GM18519 (cell line): Measurements from ENCODE around the gene PPM1K.
"Not testable (repeated sequence)": the region's sequence is repeated elsewhere in the genome, so short reads cannot be mapped to it uniquely, and the experiment has no call there.

Experiments
- ATAC-seq: cut with Tn5 transposase; IDR thresholded peaks from one replicate; pipeline ENCODE4 v1.9.1; 2021; ENCODE audit warnings: mild to moderate bottlenecking, moderate library complexity; ENCODE audit not compliant: unreplicated experiment, low FRiP score

PPM1K gene

DNA sequence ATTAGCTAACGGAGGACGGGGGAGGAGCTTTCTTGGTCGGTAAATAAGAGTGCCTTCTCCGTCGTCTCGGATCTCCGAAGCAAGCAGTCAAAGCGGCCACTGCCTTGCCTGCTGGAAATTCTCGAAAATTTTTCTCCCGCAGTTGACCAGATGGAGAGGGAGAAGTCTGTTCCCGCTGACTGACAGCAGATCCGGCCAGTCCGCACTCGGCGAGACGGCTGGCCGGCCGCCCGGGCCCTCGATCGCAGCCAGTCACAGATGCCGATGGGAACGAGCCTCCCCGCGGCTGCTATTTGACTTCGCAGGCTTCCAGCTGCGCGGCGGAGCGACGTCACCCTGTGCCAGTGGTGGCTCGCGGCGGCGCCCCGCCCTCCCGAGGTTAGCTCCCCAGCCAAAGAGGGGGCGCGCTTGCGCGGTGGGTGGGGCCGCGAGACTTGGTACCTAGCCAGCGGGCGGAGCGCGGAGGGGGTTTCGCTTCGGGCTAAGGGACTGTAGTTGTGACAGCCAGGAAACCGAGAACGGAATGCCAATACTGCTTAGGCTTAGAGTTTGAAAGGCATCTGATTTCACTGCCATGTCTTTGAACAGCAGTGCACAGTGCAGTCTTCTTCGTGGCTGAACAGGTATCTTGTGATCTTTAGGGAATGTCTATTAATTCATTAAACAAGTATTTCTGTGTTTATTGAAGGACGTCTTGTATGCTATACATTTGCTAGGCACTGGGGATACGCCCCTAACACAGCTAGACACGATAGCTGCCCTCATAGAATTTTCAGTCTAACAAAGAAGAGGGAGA, at the start of gene PPM1K:
Gene PPM1K, minus strand, starts transcription at position 123 of the 796 bp plus-strand sequence. CDS start 5,978 bp downstream, outside the sequence.
- ATAC-seq: peak; percentile 81

DNA sequence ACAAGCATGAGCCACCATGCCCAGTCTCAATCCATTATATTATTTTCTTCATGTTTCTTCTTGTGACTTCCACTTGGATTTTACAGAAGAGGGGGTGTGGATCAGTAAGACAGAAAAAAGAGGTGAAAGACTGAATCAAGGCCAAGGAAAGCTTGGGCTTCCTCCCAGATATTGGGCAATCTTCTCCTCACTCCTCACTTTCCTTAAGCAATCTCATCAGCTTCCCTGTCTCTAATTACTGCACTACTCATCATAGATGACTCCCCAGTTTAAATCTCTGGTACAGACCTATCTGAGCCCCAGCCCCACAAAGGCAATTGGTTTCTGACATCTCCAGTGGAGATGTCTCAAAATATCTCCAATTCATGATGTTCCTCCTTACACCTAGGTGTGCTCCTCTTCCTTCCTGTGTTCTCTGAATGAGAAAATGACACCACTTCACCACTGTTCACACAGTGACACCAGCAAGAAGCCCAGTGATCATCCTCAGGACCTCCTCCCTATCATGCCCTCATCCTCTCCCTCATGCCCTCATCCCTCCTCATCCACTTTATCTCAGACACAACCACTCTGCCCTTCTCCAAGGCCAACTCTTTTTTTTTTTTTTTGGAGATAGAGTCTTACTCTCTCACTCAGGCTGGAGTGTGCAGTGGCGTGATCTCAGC, 49.5 kb upstream of the PPM1K start:
- ATAC-seq: no peak

DNA sequence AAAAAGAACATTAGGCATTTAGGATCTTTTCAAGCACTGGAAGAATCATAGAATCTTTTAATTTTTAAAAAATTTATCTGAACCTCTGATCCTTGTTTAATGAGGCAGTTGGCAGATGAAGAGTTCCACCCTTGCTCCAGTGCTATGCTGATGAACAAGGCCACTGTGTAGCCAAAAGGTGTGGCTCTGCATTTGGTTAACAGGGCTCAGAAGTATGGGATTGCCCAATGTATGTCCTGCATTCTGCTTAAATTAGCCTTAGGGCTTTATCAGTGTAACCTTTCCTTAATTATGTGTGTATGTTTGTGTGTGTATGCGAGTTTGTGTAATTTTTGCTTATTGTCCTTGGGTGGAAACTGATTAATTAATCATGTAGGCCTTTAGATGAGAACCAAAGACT, 43.3 kb upstream of the PPM1K start:
- no peak for ATAC-seq

DNA sequence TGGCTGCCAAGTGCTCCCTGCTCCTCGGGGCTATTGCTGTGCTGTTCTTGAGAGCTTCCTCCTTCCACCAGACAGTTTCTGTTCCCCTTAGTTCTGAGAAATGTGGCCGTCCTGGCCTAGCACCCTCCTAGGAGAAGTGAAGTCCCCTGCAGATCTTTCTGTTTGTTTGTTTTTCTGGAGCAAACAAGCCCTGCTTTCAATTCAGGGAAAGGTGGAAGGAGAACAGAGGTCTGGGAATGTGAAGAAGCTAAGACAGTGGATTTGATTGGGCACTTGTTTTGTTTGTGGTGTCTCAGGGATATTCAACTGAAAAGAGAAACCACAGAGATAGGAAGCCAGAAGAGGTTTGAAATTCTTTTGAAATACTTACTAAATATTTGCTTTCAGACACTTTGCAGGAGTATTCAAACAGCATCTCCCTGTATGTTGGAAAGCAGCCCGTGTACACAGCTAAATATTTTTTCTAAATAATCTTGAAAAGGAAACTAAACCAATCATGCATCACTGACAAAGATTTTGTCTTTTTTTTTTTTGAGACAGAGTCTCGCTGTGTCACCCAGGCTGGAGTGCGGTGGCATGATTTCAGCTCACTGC, 36.5 kb upstream of the PPM1K start:
- peak; percentile 95 for ATAC-seq

DNA sequence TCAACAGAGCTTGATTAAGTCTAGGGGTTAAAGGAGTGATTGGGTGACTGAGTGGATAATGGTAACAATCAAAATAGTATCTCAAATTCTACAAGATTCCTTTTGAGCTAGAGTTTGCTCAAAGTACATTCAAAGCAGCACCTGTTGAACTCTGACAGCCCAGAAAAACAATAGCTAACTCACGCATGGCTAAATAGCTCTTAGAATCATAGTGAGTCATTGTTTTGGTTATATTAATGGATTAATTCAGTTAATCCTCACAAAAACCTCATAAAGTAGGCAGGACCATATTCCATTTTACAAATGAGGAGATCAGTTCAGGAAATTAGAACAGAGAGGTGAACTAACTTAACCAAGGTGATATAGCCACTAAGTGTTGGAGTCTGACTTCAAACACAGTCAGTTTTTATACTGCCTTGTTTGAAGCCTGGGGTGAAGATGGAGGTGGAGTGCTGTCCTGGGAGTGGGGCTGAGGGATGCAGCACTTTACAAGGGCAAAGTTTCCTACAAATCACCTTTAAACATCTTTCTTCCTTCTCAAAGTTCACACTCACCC, 35.9 kb upstream of the PPM1K start:
- peak; percentile 44 for ATAC-seq

DNA sequence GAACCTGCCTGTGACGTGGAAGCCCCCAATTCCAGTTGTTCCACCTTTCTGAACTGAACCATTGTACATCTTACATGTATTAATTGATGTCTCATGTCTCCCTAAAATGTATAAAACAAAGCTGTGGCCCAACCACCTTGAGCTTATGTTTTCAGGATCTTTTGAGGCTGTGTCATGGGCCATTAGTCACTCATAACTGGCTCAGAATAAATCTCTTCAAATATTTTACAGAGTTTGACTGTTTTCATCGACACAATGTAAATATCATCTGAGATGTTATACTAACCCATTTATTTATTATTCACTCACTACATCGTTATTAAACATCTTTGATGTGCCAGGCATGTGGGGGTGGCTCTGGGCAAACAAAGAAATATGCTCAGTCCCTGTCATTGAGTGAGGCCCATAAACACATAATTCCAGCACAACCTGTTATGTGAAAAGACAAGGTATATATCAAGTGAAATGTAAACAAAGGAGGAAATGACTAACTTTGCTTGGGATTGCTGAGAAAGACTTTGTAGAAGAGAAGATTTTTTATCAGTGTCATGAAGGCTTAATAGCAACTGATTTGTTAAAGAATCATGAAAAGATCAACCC, 34.5 kb upstream of the PPM1K start:
- no peak for ATAC-seq

DNA sequence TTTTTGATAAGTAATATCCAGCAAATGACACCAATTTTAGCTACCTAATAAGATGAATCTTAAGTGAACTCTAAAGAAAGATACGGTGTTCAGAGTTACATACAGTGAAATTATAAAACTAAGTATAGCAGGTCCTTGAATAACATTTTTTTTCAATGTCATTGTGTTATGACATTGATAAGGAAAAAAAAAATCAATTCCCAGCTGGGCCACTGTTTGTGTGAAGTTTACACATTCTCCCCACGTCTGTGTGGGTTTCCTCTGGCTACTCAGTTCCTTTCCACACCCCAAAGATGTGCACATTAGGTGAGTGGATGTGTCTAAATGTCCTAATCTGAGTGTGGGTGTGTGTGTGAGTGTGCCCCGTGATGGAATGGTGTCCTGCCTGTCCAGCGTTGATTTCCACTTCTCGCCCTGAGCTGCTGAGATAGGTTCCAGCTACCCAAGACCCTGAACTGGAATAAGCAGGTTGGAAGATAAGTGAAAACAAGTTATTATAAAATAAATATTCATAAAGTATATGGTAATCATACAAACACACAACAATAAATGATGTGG, 31.2 kb upstream of the PPM1K start:
- ATAC-seq: no peak

DNA sequence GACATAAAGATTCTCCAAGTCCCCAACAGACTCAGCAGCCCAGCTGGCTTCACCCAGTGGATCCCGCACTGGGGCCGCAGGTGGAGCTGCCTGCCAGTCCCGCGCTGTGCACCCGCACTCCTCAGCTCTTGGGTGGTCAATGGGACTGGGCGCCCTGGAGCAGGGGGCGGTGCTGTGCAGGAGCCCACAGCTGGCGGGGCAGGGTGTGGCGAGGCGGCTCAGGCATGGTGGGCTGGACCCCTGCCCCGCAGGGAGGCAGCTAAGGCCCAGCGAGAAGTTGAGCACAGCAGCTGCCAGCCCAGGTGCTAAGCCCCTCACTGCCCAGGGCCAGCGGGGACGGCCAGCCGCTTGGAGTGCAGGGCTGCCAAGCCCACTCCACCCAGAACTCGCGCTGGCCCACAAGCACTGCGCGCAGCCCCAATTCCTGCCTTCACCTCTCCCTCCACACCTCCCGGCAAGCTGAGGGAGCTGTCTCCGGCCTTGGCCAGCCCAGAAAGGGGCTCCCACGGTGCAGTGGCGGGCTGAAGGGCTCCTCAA, 28.8 kb upstream of the PPM1K start:
- ATAC-seq: not testable (repeated sequence)

DNA sequence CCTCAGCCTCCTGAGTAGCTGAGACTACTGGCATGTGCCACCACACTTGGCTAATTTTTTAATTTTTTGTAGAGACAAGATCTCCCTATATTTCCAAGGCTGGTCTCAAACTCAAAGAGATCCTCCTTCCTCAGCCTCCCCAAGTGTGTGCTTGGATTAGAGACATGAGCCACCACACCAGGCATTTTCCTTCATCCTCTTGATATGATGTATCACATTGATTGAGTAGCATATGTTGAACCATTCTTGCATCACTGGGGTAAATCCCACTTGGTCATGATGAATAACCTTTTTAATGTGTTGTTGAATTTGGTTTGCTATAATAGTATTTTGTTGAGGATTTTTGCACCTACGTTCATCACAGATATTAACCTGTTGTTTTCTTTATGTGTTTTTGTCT, 24.2 kb upstream of the PPM1K start:
- ATAC-seq: no peak

DNA sequence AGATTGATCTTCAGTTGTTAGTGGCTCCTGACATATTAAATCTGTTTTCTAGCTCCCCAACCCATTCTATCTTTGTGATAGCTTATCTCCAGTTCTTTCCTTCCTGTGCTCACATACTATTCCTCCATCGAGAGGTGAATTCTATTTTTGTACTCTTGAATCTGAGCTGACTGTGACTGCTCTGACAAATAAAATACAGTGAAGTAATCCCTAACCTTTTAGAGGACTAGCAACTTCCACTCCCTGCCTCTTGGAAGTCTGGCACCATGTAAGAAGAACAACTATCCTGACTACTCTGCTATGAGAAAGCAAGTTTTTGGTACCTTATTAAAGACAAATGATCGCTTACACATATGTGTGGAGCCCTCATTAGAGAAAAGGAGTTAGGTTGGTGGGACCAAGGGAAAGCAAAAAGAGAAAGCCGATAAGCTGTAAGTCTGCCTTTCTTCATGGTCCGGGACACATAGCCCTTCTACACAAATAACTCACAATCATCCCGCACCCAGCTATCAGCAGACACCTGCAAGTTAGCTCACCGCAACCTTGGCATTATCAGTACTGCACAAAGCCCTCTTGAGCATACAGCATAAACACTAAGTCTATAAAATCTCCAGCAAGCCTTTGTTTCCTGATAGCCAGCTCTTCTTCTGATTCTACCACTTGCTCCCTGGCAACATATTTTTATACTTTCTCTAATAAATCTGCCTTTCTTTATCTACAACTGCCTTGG, 13.5 kb upstream of the PPM1K start:
- no peak for ATAC-seq

DNA sequence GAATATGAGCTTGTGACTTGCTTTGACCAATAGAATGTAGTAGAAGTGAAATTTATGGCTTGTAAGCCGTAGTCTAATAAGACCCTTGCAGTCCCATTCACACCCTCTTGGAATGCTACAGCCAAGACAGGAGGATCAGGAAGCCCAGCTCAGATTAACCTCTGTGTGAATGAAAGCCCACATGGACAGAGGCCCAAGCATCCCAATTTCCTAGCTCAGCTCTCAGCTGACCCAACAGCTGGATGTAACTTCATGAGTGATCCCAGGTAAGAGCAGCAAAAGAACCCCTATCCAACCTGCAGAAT, 12.8 kb upstream of the PPM1K start:
- no peak for ATAC-seq

DNA sequence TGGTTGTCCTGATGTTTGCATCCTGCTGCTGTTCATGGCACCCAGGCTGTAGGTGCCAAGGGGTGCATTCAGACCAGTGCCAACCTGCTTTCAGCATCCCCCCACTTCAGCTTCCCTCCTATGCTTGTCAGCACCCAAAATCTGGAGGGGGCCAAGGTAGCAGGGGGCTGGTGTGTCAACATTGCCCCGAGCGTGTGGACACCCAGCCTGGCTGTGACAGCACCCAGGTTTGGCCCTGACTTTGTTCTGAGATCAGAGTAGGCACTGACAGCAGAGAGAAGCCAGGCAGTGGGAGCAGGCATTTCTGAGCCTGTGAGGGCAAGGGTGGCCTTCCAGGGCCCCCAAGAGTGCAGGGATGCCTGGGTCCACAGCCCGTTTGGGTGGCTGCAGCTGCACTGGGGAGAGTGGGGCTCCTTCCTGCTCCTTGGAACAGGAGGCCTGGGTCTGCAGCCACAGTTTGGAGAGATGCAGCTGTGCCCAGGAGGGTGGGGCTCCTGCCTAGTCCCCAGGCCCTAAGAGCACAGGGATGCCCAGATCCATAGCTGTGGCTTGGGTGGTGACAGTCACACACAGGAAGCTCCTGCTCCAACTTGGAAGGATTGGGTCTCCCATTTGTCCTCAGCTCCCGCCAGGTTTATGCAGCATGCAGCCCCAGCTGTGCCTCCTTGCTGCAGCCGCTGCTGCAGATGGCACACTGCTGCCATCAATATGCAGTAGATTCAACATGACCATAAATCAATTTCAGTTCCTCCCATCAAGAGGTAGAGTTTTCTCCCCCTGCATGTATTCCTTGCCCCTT, 12.3 kb upstream of the PPM1K start:
- no peak for ATAC-seq

DNA sequence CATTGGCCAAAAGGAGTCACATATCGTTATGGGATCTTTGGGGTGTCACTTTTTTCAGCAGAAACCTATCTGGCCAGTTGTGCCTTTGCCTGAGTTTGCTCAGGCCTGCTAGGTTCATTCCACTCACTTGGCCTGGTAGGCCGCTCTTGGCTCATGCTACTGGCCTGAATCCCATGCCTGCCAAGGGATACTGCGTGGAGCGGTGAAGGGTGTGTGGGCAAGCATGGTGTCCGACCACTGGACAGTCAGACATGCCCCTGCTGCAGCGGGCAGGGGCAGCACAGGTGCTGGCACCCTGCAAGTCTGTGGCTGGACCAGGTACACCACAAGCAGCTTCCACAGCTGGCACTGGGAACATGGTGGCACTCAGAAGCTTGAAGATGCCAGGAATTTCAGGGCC, 11.3 kb upstream of the PPM1K start:
- ATAC-seq: no peak

DNA sequence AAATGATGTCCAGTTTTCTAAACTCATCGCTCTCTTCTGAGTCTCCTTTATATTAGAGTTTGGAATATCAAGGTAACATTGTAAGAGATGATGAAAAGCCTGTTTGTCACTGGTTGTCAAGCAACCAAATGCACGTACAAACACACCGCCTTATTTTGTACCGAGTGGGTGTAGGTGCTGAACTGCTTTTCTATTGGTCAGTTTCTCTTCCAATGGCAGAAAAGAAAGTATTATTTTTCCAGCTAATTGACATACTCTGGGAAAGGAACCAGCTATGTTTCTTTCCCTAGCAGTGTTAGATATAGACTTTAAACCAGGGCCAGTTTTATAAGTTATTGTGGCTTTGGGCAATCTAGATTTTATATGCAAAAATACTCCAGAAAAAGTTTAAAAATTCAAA, 6.6 kb upstream of the PPM1K start:
- no peak for ATAC-seq

DNA sequence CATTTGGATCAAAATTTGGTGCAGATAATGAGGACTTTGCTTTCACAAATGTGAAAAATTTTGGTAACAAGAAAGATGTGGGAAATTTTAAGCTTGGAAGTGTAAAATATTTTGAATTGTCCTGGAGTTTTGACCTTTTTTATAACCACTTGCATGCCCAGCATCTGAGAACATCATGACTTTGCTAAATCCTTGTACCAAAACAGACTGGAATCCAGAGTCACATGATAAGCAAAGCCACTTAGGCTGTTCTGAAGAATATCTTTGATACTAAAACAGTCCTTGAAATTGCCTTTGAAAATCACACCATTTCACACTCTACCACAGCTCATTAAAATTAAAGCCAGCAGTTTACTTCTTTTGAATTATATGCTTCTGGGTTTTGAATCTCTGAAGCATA, 2.5 kb upstream of the PPM1K start:
- ATAC-seq: no peak

DNA sequence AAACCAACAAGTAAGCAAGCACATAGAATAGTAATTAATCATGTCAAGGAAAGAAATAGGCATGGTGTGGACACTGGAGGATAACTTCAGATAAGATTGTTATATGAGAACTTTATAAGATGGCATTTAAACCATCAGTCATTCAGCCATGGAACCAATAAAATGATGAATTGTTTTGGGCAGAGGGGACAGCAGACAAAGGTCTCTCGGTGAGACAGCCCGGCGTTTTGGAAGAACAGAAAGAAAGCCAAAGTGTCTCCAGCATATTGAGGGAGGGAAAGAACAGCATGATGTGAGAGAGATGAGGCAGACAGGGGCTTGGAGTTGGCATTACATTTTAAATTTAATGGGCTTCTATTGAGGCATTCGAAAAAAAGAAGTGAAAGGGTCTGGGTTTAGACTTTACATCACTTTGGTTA, 883 bp upstream of the PPM1K start:
- no peak for ATAC-seq

DNA sequence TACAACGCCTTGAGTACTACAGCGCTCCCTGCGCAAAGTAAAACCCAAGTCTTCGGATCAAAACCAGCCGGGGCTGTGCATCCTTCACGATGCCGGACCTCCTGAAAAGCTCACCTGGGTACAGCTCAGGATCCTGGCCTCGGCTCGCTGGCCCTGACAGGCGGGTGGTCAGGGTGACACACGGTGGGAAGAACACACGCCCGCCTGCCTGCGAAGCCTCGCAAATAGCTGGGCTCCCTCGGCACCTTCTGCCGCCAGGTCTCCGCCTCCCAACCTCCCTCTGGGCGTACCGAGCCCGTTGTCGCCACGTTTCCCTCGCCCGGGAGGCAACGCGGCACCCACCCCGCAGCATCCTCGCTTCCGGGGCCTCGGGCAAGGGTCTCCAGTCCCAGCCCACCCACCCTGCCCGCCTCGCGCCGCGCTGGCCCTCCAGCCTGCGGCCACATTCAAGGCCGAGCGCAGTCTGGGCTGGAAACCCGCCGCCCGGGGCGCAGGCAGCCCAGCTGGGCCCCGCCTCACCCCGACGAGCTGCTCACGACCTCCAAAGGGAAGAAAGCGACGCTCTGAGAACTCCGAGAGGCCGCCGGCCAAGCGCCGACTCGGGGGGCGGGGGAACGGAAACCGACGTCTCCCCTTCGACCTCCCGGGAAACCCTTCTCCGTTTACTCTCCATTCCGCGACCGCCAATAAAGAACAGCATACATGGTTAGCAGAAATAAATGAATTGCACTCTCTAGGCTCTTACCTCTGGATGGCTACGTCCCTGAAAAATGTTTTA, 511 bp downstream of the PPM1K start:
- ATAC-seq: no peak

DNA sequence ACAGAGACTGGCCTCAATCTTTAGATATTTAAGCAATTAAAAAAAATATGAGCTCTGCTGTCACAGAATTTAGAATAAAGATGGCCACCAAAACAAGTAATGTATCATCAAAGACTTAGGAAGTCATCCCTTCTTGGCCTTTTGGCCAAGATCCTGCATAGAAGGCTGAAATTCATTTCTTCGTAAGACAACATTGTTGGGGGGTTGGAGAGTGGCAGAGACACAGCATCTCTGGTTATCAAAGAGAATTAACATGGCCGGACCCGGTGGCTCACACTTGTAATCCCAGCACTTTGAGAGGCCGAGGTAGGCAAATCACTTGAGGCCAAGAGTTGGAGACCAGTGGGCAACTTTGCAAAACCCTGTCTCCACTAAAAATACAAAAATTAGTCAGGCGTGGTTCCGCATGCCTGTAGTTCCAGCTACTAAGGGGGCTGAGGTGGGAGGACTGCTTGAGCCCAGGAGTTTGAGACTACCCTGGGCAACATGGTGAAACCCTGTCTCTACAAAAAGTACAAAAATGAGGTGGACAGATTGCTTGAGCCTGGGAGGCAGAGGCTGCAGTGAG, 4.0 kb downstream of the PPM1K start:
- ATAC-seq: no peak
